ENCODE data around the gene ITM2C.

Gene ITM2C

GRCh38 chr2:230872968-230873660 is 8.4 kb downstream of the ITM2C start:
- no peak for TF ChIP-seq CTCF (IDR thresholded peaks at IDR 0.05; ENCODE audit: low read length)
- TF ChIP-seq EZH2 (IDR thresholded peaks at IDR 0.05; ENCODE audit: borderline replicate concordance, low read length) = no peak
- H3K4me1 ChIP-seq (ENCODE audit: insufficient read depth, low read length, severe bottlenecking) = peaks cover 18% of the 10 kb centered on the region
- H3K27me3 ChIP-seq (ENCODE audit: insufficient read depth, low read length) = no peaks in the 10 kb centered on the region
- no peaks in the 10 kb centered on the region for H3K9me2 ChIP-seq (ENCODE audit: low read depth, low read length)
- no peak overlapping the region for H3K9ac ChIP-seq (ENCODE audit: low read length)
- no peak overlapping the region for H3K4me2 ChIP-seq (ENCODE audit: low read length)
- no peak overlapping the region for H2AFZ ChIP-seq (ENCODE audit: low read length)
- no peaks in the 10 kb centered on the region for H3K9me3 ChIP-seq (ENCODE audit: low read length)
- no peaks in the 10 kb centered on the region for H4K20me1 ChIP-seq (ENCODE audit: insufficient read depth, low read length)
- no peaks in the 10 kb centered on the region for H3F3A ChIP-seq (ENCODE audit: insufficient read depth, low read length)
- no peaks in the 10 kb centered on the region for H3K79me2 ChIP-seq (ENCODE audit: insufficient read depth, low read length)
- H3K36me3 ChIP-seq (ENCODE audit: insufficient read depth, low read length) = no peaks in the 10 kb centered on the region
- no peak overlapping the region for H3K4me3 ChIP-seq (ENCODE audit: low read depth, low read length, poor library complexity, severe bottlenecking)
- no peak overlapping the region for H3K27ac ChIP-seq (ENCODE audit: low read depth, low read length, poor library complexity, severe bottlenecking)

GRCh38 chr2:230873661-230874401 is 9.1 kb downstream of the ITM2C start:
- Histone ChIP-seq H3K4me2 (ENCODE audit: low read length) (no peak overlapping the region), H3K4me3 (ENCODE audit: low read depth, low read length, poor library complexity, severe bottlenecking) (no peak overlapping the region), H3K36me3 (ENCODE audit: insufficient read depth, low read length) (no peaks in the 10 kb centered on the region), H3F3A (ENCODE audit: insufficient read depth, low read length) (no peaks in the 10 kb centered on the region), H3K4me1 (ENCODE audit: insufficient read depth, low read length, severe bottlenecking) (peaks cover 22% of the 10 kb centered on the region), H3K27me3 (ENCODE audit: insufficient read depth, low read length) (no peaks in the 10 kb centered on the region), H3K79me2 (ENCODE audit: insufficient read depth, low read length) (no peaks in the 10 kb centered on the region), H3K9ac (ENCODE audit: low read length) (no peak overlapping the region), H2AFZ (ENCODE audit: low read length) (no peak overlapping the region), H4K20me1 (ENCODE audit: insufficient read depth, low read length) (no peaks in the 10 kb centered on the region), H3K27ac (ENCODE audit: low read depth, low read length, poor library complexity, severe bottlenecking) (no peak overlapping the region), H3K9me2 (ENCODE audit: low read depth, low read length) (no peaks in the 10 kb centered on the region), H3K9me3 (ENCODE audit: low read length) (no peaks in the 10 kb centered on the region)
- TF ChIP-seq EZH2 (IDR thresholded peaks at IDR 0.05; ENCODE audit: borderline replicate concordance, low read length) (no peak), CTCF (IDR thresholded peaks at IDR 0.05; ENCODE audit: low read length) (no peak)

GRCh38 chr2:230874456-230874855 is 9.7 kb downstream of the ITM2C start:
- Histone ChIP-seq H3K27ac (ENCODE audit: low read depth, low read length, poor library complexity, severe bottlenecking) (no peak overlapping the region), H3K4me1 (ENCODE audit: insufficient read depth, low read length, severe bottlenecking) (peaks cover 22% of the 10 kb centered on the region), H3K27me3 (ENCODE audit: insufficient read depth, low read length) (no peaks in the 10 kb centered on the region), H3K9ac (ENCODE audit: low read length) (no peak overlapping the region), H3K4me3 (ENCODE audit: low read depth, low read length, poor library complexity, severe bottlenecking) (no peak overlapping the region), H3K9me3 (ENCODE audit: low read length) (no peaks in the 10 kb centered on the region), H3F3A (ENCODE audit: insufficient read depth, low read length) (no peaks in the 10 kb centered on the region), H4K20me1 (ENCODE audit: insufficient read depth, low read length) (no peaks in the 10 kb centered on the region), H3K4me2 (ENCODE audit: low read length) (no peak overlapping the region), H3K9me2 (ENCODE audit: low read depth, low read length) (no peaks in the 10 kb centered on the region), H3K36me3 (ENCODE audit: insufficient read depth, low read length) (no peaks in the 10 kb centered on the region), H2AFZ (ENCODE audit: low read length) (no peak overlapping the region), H3K79me2 (ENCODE audit: insufficient read depth, low read length) (no peaks in the 10 kb centered on the region)
- TF ChIP-seq EZH2 (IDR thresholded peaks at IDR 0.05; ENCODE audit: borderline replicate concordance, low read length) (no peak), CTCF (IDR thresholded peaks at IDR 0.05; ENCODE audit: low read length) (no peak)

Measured in OCI-LY1 (cell line).